HepG2 (cell line): ENCODE data around the gene ZNF607. TPM values are rescaled to one million over a fixed set of nuclear protein-coding genes. Genes with fewer than 3 reads are reported as not detected.

ENCODE experiments used
- BCL3 ChIP-seq: sonication (generic); formaldehyde crosslinking; IDR thresholded peaks from 2 replicates; pipeline ENCODE4 v1.5.1; 2020; ENCODE audit warnings: mild to moderate bottlenecking, missing genetic modification reagents, moderate library complexity
- CREB1 ChIP-seq, 2 experiments: fragments of 450-650 bp in 1 of 2; IDR thresholded peaks; 2 replicates each; pipeline ENCODE4 v1.6.1; 2016 to 2017; ENCODE audit warnings: control low read depth in 1 of 2, mild to moderate bottlenecking in 1 of 2, missing compliant biosample characterization in 1 of 2, missing genetic modification characterization in 1 of 2
- ETV6 ChIP-seq: sonication (generic); formaldehyde crosslinking; conservative IDR thresholded peaks from 2 replicates; pipeline ENCODE4 v1.4.0; 2020; ENCODE audit warnings: missing genetic modification reagents
- GATAD2A ChIP-seq: IDR thresholded peaks from 2 replicates; pipeline ENCODE4 v1.6.1; 2016
- HCFC1 ChIP-seq: fragments of 150-350 bp; IDR thresholded peaks from 2 replicates; pipeline ENCODE4 v1.6.1; 2014; ENCODE audit warnings: low read depth, low read length
- IRX3 ChIP-seq: sonication (generic); formaldehyde crosslinking; IDR thresholded peaks from 2 replicates; pipeline ENCODE4 v1.8.1; 2023; ENCODE audit warnings: mild to moderate bottlenecking, low read depth, missing genetic modification reagents, borderline replicate concordance
- KDM5A ChIP-seq: fragments of 200-600 bp; sonication (generic); IDR thresholded peaks from 2 replicates; pipeline ENCODE4 v1.7.0; 2018; ENCODE audit warnings: antibody characterized with exemption, mild to moderate bottlenecking, low read length, borderline replicate concordance
- KDM5B ChIP-seq: sonication (generic); formaldehyde crosslinking; IDR thresholded peaks from 2 replicates; pipeline ENCODE4 v1.4.0; 2020; ENCODE audit warnings: missing genetic modification reagents, mild to moderate bottlenecking, borderline replicate concordance
- MTERF4 ChIP-seq: sonication (generic); formaldehyde crosslinking; IDR thresholded peaks from 2 replicates; pipeline ENCODE4 v1.8.0; 2023; ENCODE audit warnings: mild to moderate bottlenecking, missing genetic modification reagents
- NFE2L2 ChIP-seq: fragments of 150-350 bp; IDR thresholded peaks from 2 replicates; pipeline ENCODE4 v1.6.1; 2014; ENCODE audit warnings: low read length
- NFKBIZ ChIP-seq: IDR thresholded peaks from 2 replicates; pipeline ENCODE4 v1.6.1; 2018; ENCODE audit warnings: missing genetic modification reagents, missing compliant biosample characterization
- NFRKB ChIP-seq: fragments of 450-650 bp; IDR thresholded peaks from 2 replicates; pipeline ENCODE4 v1.6.1; 2017
- PBX2 ChIP-seq: IDR thresholded peaks from 2 replicates; pipeline ENCODE4 v1.6.1; 2016; ENCODE audit warnings: control low read depth
- POGZ ChIP-seq: sonication (generic); formaldehyde crosslinking; IDR thresholded peaks from 2 replicates; pipeline ENCODE4 v1.4.0; 2020; ENCODE audit warnings: mild to moderate bottlenecking, missing genetic modification reagents
- RAD51 ChIP-seq: fragments of 450-650 bp; IDR thresholded peaks from 2 replicates; pipeline ENCODE4 v1.6.1; 2016; ENCODE audit warnings: borderline replicate concordance
- REPIN1 ChIP-seq: sonication (generic); formaldehyde crosslinking; IDR thresholded peaks from 2 replicates; pipeline ENCODE4 v1.8.0; 2022; ENCODE audit warnings: missing genetic modification reagents, low read depth, mild to moderate bottlenecking, borderline replicate concordance
- ZNF138 ChIP-seq: sonication (generic); formaldehyde crosslinking; IDR thresholded peaks from 2 replicates; pipeline ENCODE4 v1.5.0; 2020; ENCODE audit warnings: mild to moderate bottlenecking, low read depth, missing genetic modification reagents
- ZNF510 ChIP-seq: sonication (generic); formaldehyde crosslinking; IDR thresholded peaks from 2 replicates; pipeline ENCODE4 v1.4.0; 2020; ENCODE audit warnings: low read depth, mild to moderate bottlenecking, missing genetic modification reagents
- ZNF777 ChIP-seq: sonication (generic); formaldehyde crosslinking; IDR thresholded peaks from 2 replicates; pipeline ENCODE4 v1.4.0; 2020; ENCODE audit warnings: missing genetic modification reagents
- ZNF792 ChIP-seq: IDR thresholded peaks from 2 replicates; pipeline ENCODE4 v1.6.1; 2016
- polyA plus RNA-seq, 8 experiments: library from polyadenylated mRNA; depleted of rRNA in 3 of 8; stranded (reverse) in 7 of 8; unstranded in 1 of 8; fragments of >200 nt; fragmentation: Illumina TruSeq in 4 of 8; extraction: Trizol in 4 of 8; gene quantifications; 2 replicates each; pipeline versions ENCODE4 v1.2.1 to v1.2.3, GENCODE V29; 2011 to 2016; ENCODE audit warnings: low read depth in 4 of 8, missing spikeins in 1 of 8, mixed read lengths in 1 of 8; ENCODE audit not compliant: insufficient read depth in 1 of 8
- total RNA-seq, 5 experiments: library from RNA; depleted of rRNA; stranded (reverse); fragments of >200 nt; fragmentation: Illumina TruSeq; extraction: Trizol; gene quantifications; 2 replicates each; pipeline ENCODE4 v1.2.3, GENCODE V29; 2016; ENCODE audit warnings: low read depth in 1 of 5
- TF ChIP-seq, protein P1 (sequence below): sonication (generic); formaldehyde crosslinking; IDR thresholded peaks from 2 replicates; pipeline ENCODE4 v1.8.0; 2022; ENCODE audit warnings: mild to moderate bottlenecking, missing genetic modification reagents, borderline replicate concordance
- TF ChIP-seq, protein P2 (sequence below): sonication (generic); formaldehyde crosslinking; IDR thresholded peaks from 2 replicates; pipeline ENCODE4 v1.5.0; 2020; ENCODE audit warnings: mild to moderate bottlenecking, missing genetic modification reagents, borderline replicate concordance

Gene ZNF607
- total and polyA plus RNA-seq, 2 of the 13 experiments (the other 11 are each of a cell fraction or from before 2014, with no cell fraction given) = 3.8 to 8.3 TPM

GRCh38 chr19:37655301-37655688, 64.3 kb downstream of the ZNF607 start, which contains the start of gene ZFP30 (continued):
- TF ChIP-seq CREB1 (IDR thresholded peaks at IDR 0.05) (no peak), CREB1 (CRISPR knock-in tag; IDR thresholded peaks at IDR 0.05) (0 out of 2 replicates have a peak, but pooled peaks have one; percentile 4), GATAD2A (CRISPR knock-in tag) (0 out of 2 replicates have a peak, but pooled peaks have one; percentile 25), REPIN1 (0 out of 2 replicates have a peak, but pooled peaks have one; percentile 15), ZNF792 (CRISPR knock-in tag) (peak; percentile 74), ETV6 (peak; percentile 3; the same call in 1 of the 2 replicates), BCL3 (CRISPR knock-in tag) (no peak), ZNF777 (CRISPR knock-in tag) (0 out of 2 replicates have a peak, but pooled peaks have one; percentile 32), ZNF138 (CRISPR knock-in tag) (0 out of 2 replicates have a peak, but pooled peaks have one; percentile 57), PBX2 (CRISPR knock-in tag) (no peak), ZNF510 (no peak), KDM5A (0 out of 2 replicates have a peak, but pooled peaks have one; percentile 46), MTERF4 (CRISPR knock-in tag) (peak; percentile 72; the same call in 1 of the 2 replicates), NFKBIZ (CRISPR knock-in tag) (no peak; the same call in 1 of the 2 replicates), HCFC1 (no peak), IRX3 (CRISPR knock-in tag) (no peak), RAD51 (no peak), NFE2L2 (no peak), KDM5B (CRISPR knock-in tag) (no peak), POGZ (CRISPR knock-in tag) (no peak; the same call in 1 of the 2 replicates), NFRKB (no peak)
- TF ChIP-seq, protein P1, sequence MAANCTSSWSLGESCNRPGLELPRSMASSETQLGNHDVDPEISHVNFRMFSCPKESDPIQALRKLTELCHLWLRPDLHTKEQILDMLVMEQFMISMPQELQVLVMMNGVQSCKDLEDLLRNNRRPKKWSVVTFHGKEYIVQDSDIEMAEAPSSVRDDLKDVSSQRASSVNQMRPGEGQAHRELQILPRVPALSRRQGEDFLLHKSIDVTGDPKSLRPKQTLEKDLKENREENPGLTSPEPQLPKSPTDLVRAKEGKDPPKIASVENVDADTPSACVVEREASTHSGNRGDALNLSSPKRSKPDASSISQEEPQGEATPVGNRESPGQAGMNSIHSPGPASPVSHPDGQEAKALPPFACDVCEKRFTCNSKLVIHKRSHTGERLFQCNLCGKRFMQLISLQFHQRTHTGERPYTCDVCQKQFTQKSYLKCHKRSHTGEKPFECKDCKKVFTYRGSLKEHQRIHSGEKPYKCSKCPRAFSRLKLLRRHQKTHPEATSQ (CRISPR knock-in tag) = 0 out of 2 replicates have a peak, but pooled peaks have one; percentile 15
- TF ChIP-seq, protein P2, sequence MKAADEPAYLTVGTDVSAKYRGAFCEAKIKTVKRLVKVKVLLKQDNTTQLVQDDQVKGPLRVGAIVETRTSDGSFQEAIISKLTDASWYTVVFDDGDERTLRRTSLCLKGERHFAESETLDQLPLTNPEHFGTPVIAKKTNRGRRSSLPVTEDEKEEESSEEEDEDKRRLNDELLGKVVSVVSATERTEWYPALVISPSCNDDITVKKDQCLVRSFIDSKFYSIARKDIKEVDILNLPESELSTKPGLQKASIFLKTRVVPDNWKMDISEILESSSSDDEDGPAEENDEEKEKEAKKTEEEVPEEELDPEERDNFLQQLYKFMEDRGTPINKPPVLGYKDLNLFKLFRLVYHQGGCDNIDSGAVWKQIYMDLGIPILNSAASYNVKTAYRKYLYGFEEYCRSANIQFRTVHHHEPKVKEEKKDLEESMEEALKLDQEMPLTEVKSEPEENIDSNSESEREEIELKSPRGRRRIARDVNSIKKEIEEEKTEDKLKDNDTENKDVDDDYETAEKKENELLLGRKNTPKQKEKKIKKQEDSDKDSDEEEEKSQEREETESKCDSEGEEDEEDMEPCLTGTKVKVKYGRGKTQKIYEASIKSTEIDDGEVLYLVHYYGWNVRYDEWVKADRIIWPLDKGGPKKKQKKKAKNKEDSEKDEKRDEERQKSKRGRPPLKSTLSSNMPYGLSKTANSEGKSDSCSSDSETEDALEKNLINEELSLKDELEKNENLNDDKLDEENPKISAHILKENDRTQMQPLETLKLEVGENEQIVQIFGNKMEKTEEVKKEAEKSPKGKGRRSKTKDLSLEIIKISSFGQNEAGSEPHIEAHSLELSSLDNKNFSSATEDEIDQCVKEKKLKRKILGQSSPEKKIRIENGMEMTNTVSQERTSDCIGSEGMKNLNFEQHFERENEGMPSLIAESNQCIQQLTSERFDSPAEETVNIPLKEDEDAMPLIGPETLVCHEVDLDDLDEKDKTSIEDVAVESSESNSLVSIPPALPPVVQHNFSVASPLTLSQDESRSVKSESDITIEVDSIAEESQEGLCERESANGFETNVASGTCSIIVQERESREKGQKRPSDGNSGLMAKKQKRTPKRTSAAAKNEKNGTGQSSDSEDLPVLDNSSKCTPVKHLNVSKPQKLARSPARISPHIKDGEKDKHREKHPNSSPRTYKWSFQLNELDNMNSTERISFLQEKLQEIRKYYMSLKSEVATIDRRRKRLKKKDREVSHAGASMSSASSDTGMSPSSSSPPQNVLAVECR = peak; percentile 80; the same call in 1 of the 2 replicates
